ENCODE measurements around the gene AIP.

AIP gene

DNA sequence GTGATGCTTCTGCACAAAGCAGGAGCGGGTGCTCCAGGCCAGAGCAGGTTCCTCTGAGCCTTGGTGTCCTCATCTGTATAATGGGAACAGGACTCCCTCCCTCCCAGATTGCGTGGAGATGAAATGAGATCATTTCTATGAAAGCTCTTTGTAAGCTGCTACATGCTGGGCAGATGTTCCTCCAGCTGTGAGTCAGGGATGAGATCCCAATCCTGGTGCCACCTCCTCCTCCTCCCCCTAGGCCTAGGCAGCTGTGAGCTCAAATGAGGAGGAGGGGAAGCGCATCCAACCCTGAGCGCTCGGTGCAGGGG lies 47.4 kb downstream of the AIP start:
- no peaks in the 10 kb centered on the region for H3K79me2 ChIP-seq (ENCODE audit: low read length)
- no peak for TF ChIP-seq EZH2phosphoT487 (IDR thresholded peaks at IDR 0.05; ENCODE audit: low read depth)
- TF ChIP-seq, protein P1, sequence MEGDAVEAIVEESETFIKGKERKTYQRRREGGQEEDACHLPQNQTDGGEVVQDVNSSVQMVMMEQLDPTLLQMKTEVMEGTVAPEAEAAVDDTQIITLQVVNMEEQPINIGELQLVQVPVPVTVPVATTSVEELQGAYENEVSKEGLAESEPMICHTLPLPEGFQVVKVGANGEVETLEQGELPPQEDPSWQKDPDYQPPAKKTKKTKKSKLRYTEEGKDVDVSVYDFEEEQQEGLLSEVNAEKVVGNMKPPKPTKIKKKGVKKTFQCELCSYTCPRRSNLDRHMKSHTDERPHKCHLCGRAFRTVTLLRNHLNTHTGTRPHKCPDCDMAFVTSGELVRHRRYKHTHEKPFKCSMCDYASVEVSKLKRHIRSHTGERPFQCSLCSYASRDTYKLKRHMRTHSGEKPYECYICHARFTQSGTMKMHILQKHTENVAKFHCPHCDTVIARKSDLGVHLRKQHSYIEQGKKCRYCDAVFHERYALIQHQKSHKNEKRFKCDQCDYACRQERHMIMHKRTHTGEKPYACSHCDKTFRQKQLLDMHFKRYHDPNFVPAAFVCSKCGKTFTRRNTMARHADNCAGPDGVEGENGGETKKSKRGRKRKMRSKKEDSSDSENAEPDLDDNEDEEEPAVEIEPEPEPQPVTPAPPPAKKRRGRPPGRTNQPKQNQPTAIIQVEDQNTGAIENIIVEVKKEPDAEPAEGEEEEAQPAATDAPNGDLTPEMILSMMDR (IDR thresholded peaks at IDR 0.05; ENCODE audit: low read depth, low read length) = no peak
- no peak overlapping the region for H3K9ac ChIP-seq (ENCODE audit: low read length)
- H2AFZ ChIP-seq (ENCODE audit: low read depth, low read length) = no peak overlapping the region
- peaks cover 24% of the 10 kb centered on the region for H3K9me3 ChIP-seq (ENCODE audit: insufficient read depth, low read length)
- H3K4me2 ChIP-seq (ENCODE audit: low read length) = no peak overlapping the region
- H3K4me3 ChIP-seq (ENCODE audit: low read length) = no peak overlapping the region
- peaks cover 11% of the 10 kb centered on the region; the same call in 1 of the 2 replicates for H3K27me3 ChIP-seq (ENCODE audit: low read depth, low read length)
- no peaks in the 10 kb centered on the region for H4K20me1 ChIP-seq (ENCODE audit: insufficient read depth, low read length)
- H3K36me3 ChIP-seq (replicated peaks; ENCODE audit: low read depth, low read length) = no peaks in the 10 kb centered on the region
- H3K27ac ChIP-seq (ENCODE audit: low read length) = no peak overlapping the region
- no peaks in the 10 kb centered on the region for H3K4me1 ChIP-seq (ENCODE audit: low read length)

DNA sequence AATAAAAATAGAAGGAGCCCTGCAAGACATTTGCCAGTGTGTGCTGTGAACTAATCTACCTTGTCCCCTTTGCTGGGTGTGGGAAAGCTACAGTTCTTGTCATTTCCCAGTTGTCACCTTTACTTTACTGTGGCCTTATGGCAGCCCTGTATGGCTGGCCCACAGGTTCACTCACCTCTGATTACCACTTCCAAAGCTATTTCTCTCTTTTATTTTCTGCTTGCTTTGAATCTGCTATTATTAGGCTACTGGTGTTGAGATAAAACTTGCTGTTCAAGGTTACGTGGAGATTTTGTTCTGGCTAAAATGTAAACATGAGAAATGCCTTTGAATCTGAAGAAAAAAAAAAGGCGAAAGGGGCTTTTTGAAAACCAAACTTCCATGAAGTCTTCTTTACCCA lies 50.1 kb downstream of the AIP start:
- peaks cover 24% of the 10 kb centered on the region for H3K9me3 ChIP-seq (ENCODE audit: insufficient read depth, low read length)
- H3K4me3 ChIP-seq (ENCODE audit: low read length) = no peak overlapping the region
- H3K79me2 ChIP-seq (ENCODE audit: low read length) = no peaks in the 10 kb centered on the region
- H2AFZ ChIP-seq (ENCODE audit: low read depth, low read length) = no peak overlapping the region
- no peak overlapping the region for H3K27ac ChIP-seq (ENCODE audit: low read length)
- H3K27me3 ChIP-seq (ENCODE audit: low read depth, low read length) = peaks cover 2% of the 10 kb centered on the region; the same call in 1 of the 2 replicates
- no peak for TF ChIP-seq EZH2phosphoT487 (IDR thresholded peaks at IDR 0.05; ENCODE audit: low read depth)
- TF ChIP-seq, protein P1 (IDR thresholded peaks at IDR 0.05; ENCODE audit: low read depth, low read length) = no peak
- H4K20me1 ChIP-seq (ENCODE audit: insufficient read depth, low read length) = no peaks in the 10 kb centered on the region
- H3K4me2 ChIP-seq (ENCODE audit: low read length) = no peak overlapping the region
- no peaks in the 10 kb centered on the region for H3K36me3 ChIP-seq (replicated peaks; ENCODE audit: low read depth, low read length)
- H3K9ac ChIP-seq (ENCODE audit: low read length) = no peak overlapping the region
- no peaks in the 10 kb centered on the region for H3K4me1 ChIP-seq (ENCODE audit: low read length)

DNA sequence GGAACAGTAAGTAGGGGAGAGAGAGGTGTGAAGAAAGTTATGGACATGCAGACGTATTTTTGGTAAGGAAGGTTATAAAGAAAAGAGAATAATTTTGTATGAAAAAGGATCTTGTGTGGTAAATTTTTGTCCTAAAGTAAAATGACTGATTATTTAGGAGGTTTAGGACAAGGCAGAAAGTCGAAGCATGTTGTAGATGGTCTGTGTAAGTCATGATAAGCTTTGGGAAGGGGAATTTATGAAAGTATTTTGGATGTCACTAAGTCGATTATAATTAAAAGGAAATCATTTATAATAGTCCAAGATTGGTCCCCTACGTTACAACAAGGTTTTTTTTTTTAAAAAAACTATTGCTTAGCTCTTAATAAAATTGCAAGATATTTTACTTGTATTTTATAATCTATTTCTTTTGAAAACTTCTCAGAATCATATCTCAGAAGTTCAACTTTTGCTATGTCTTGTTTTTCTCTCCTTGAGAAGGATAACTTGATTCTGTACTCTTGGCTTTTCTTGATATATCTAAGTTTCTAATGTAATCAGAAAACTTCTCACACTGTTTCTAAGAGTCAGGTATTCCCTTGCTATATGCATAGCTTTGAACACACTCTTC lies 51.3 kb downstream of the AIP start:
- H3K79me2 ChIP-seq (ENCODE audit: low read length) = no peaks in the 10 kb centered on the region

DNA sequence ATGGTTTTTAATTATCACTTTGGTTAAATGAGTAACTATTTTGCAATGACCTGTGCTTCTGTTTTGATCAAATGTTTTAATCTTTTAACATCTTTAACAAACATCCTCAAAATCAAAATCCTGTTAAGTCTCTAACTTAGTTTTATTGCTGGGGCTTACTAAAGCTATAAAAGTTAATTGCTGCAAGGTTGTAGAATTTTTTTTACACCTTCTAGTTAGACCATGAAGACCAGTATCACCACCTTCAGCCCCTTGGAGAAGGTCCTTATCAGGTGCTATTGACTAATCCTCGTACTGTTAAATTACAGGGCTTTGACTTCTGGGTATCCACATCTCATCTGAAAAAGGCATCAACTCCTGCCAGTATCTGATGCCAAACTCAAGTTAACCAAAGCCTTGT lies 52.7 kb downstream of the AIP start:
- no peaks in the 10 kb centered on the region for H3K36me3 ChIP-seq (replicated peaks; ENCODE audit: low read depth, low read length)
- H3K27me3 ChIP-seq (ENCODE audit: low read depth, low read length) = no peaks in the 10 kb centered on the region
- TF ChIP-seq, protein P1 (IDR thresholded peaks at IDR 0.05; ENCODE audit: low read depth, low read length) = no peak
- TF ChIP-seq EZH2phosphoT487 (IDR thresholded peaks at IDR 0.05; ENCODE audit: low read depth) = no peak
- H3K4me1 ChIP-seq (ENCODE audit: low read length) = no peaks in the 10 kb centered on the region
- no peak overlapping the region for H3K4me2 ChIP-seq (ENCODE audit: low read length)
- H3K9ac ChIP-seq (ENCODE audit: low read length) = no peak overlapping the region
- no peaks in the 10 kb centered on the region for H3K79me2 ChIP-seq (ENCODE audit: low read length)
- no peaks in the 10 kb centered on the region for H4K20me1 ChIP-seq (ENCODE audit: insufficient read depth, low read length)
- H3K4me3 ChIP-seq (ENCODE audit: low read length) = no peak overlapping the region
- H3K27ac ChIP-seq (ENCODE audit: low read length) = no peak overlapping the region
- peaks cover 24% of the 10 kb centered on the region for H3K9me3 ChIP-seq (ENCODE audit: insufficient read depth, low read length)
- H2AFZ ChIP-seq (ENCODE audit: low read depth, low read length) = no peak overlapping the region

More for the DNA sequence above, 51.3 kb downstream of the AIP start:
- no peak overlapping the region for H3K4me3 ChIP-seq (ENCODE audit: low read length)
- no peak for TF ChIP-seq EZH2phosphoT487 (IDR thresholded peaks at IDR 0.05; ENCODE audit: low read depth)
- TF ChIP-seq, protein P1 (IDR thresholded peaks at IDR 0.05; ENCODE audit: low read depth, low read length) = no peak
- H3K27me3 ChIP-seq (ENCODE audit: low read depth, low read length) = no peaks in the 10 kb centered on the region
- no peaks in the 10 kb centered on the region for H3K36me3 ChIP-seq (replicated peaks; ENCODE audit: low read depth, low read length)
- H3K9me3 ChIP-seq (ENCODE audit: insufficient read depth, low read length) = peaks cover 24% of the 10 kb centered on the region
- no peaks in the 10 kb centered on the region for H4K20me1 ChIP-seq (ENCODE audit: insufficient read depth, low read length)
- no peak overlapping the region for H3K27ac ChIP-seq (ENCODE audit: low read length)
- no peak overlapping the region for H3K9ac ChIP-seq (ENCODE audit: low read length)
- H3K4me2 ChIP-seq (ENCODE audit: low read length) = no peak overlapping the region
- H3K4me1 ChIP-seq (ENCODE audit: low read length) = no peaks in the 10 kb centered on the region
- H2AFZ ChIP-seq (ENCODE audit: low read depth, low read length) = no peak overlapping the region
